HG03196 (cell line): ENCODE results near the gene SIK1.
"Not testable (repeated sequence)": the region's sequence is repeated elsewhere in the genome, so short reads cannot be mapped to it uniquely, and the experiment has no call there.

Experiments used
- ATAC-seq: cut with Tn5 transposase; IDR thresholded peaks from one replicate; pipeline ENCODE4 v1.9.1; 2021; ENCODE audit not compliant: unreplicated experiment

SIK1 gene

GRCh38 chr21:43440835-43441727, 14.2 kb upstream of the SIK1 start:
- not testable (repeated sequence) for ATAC-seq

GRCh38 chr21:43439316-43440075, 12.6 kb upstream of the SIK1 start:
- not testable (repeated sequence) for ATAC-seq

GRCh38 chr21:43436272-43436671, 9.3 kb upstream of the SIK1 start:
- not testable (repeated sequence) for ATAC-seq

GRCh38 chr21:43433340-43434136, 6.6 kb upstream of the SIK1 start:
- not testable (repeated sequence) for ATAC-seq

GRCh38 chr21:43430830-43431416, 4.0 kb upstream of the SIK1 start:
- ATAC-seq, result not testable (repeated sequence)

GRCh38 chr21:43428964-43429363, 2.0 kb upstream of the SIK1 start:
- not testable (repeated sequence) for ATAC-seq

- ATAC-seq, result peak; percentile 72
Observed at GRCh38 chr21:43427242-43427559, 270 bp upstream of the SIK1 start.

- not testable (repeated sequence) for ATAC-seq
Observed at GRCh38 chr21:43426004-43426403, 927 bp downstream of the SIK1 start.

- not testable (repeated sequence) for ATAC-seq
Observed at GRCh38 chr21:43419475-43419874, 7.5 kb downstream of the SIK1 start.

GRCh38 chr21:43414576-43414975, 12.4 kb downstream of the SIK1 start:
- not testable (repeated sequence) for ATAC-seq

- ATAC-seq, result not testable (repeated sequence)
Observed at GRCh38 chr21:43412020-43412788, 14.7 kb downstream of the SIK1 start.

- ATAC-seq, result not testable (repeated sequence)
Observed at GRCh38 chr21:43410456-43411068, 16.4 kb downstream of the SIK1 start.

- ATAC-seq, result not testable (repeated sequence)
Observed at GRCh38 chr21:43407139-43407538, 19.8 kb downstream of the SIK1 start.

- not testable (repeated sequence) for ATAC-seq
Observed at GRCh38 chr21:43404450-43404849, 22.5 kb downstream of the SIK1 start.

GRCh38 chr21:43403651-43404430, 23.1 kb downstream of the SIK1 start:
- not testable (repeated sequence) for ATAC-seq

GRCh38 chr21:43401125-43401524, 25.8 kb downstream of the SIK1 start:
- not testable (repeated sequence) for ATAC-seq

GRCh38 chr21:43399595-43400015, 27.3 kb downstream of the SIK1 start:
- ATAC-seq, result not testable (repeated sequence)

- ATAC-seq, result not testable (repeated sequence)
Observed at GRCh38 chr21:43399136-43399535, 27.8 kb downstream of the SIK1 start.

GRCh38 chr21:43398533-43398932, 28.4 kb downstream of the SIK1 start:
- ATAC-seq, result not testable (repeated sequence)
